NCI-H1436 (cell line): Measurements from ENCODE around the gene DCC.

Experiments used
- DNase-seq: peaks from one replicate; lab custom pipeline; 2025; lab: John Stamatoyannopoulos, UW

Gene DCC

GRCh38 chr18:52496426-52496825 lies 156.4 kb downstream of the DCC start:
- no peak for DNase-seq

GRCh38 chr18:52499016-52499415 lies 159.0 kb downstream of the DCC start:
- no peak for DNase-seq

GRCh38 chr18:52499644-52500043 lies 159.6 kb downstream of the DCC start:
- no peak for DNase-seq

GRCh38 chr18:52504589-52504988 lies 164.6 kb downstream of the DCC start:
- no peak for DNase-seq

- no peak for DNase-seq
Observed at GRCh38 chr18:52510139-52510538, 170.1 kb downstream of the DCC start.

GRCh38 chr18:52518086-52518485 lies 178.1 kb downstream of the DCC start:
- no peak for DNase-seq

- DNase-seq, result no peak
Observed at GRCh38 chr18:52519021-52519420, 179.0 kb downstream of the DCC start.

GRCh38 chr18:52523566-52523965 lies 183.6 kb downstream of the DCC start:
- DNase-seq, result no peak

- DNase-seq, result no peak
Observed at GRCh38 chr18:52531836-52532235, 191.8 kb downstream of the DCC start.

GRCh38 chr18:52536039-52536438 lies 196.0 kb downstream of the DCC start:
- no peak for DNase-seq

- no peak for DNase-seq
Observed at GRCh38 chr18:52537261-52537660, 197.3 kb downstream of the DCC start.

- no peak for DNase-seq
Observed at GRCh38 chr18:52541056-52541455, 201.1 kb downstream of the DCC start.

GRCh38 chr18:52544086-52544485 lies 204.1 kb downstream of the DCC start:
- DNase-seq, result no peak

- no peak for DNase-seq
Observed at GRCh38 chr18:52546686-52547346, 206.8 kb downstream of the DCC start.

- no peak for DNase-seq
Observed at GRCh38 chr18:52553441-52553840, 213.4 kb downstream of the DCC start.

GRCh38 chr18:52554180-52554579 lies 214.2 kb downstream of the DCC start:
- no peak for DNase-seq

GRCh38 chr18:52567360-52567759 lies 227.4 kb downstream of the DCC start:
- no peak for DNase-seq

GRCh38 chr18:52569492-52569891 lies 229.5 kb downstream of the DCC start:
- no peak for DNase-seq

- DNase-seq, result no peak
Observed at GRCh38 chr18:52570975-52571374, 231.0 kb downstream of the DCC start.

- DNase-seq, result no peak
Observed at GRCh38 chr18:52572036-52573000, 232.3 kb downstream of the DCC start.

- DNase-seq, result no peak
Observed at GRCh38 chr18:52577795-52578194, 237.8 kb downstream of the DCC start.

- no peak for DNase-seq
Observed at GRCh38 chr18:52582061-52582460, 242.1 kb downstream of the DCC start.

GRCh38 chr18:52582516-52582915 lies 242.5 kb downstream of the DCC start:
- DNase-seq, result no peak
